ENCODE data around the gene GDI2. TPM values are rescaled to one million over a fixed set of nuclear protein-coding genes. Genes with fewer than 3 reads are reported as not detected.
"Not testable (repeated sequence)": the region's sequence is repeated elsewhere in the genome, so short reads cannot be mapped to it uniquely, and the experiment has no call there.

The GDI2 gene
- polyA plus RNA-seq (ENCODE audit: insufficient read length) = 212 TPM

GRCh38 chr10:5813341-5814109, at the start of gene GDI2:
TSS of gene GDI2 (minus strand) at chr10:5813434. CDS start at chr10:5813258, 176 bp downstream.
- DNase-seq = peak; percentile 97

- DNase-seq = no peak
Measured at GRCh38 chr10:5862360-5862961, 49.2 kb upstream of the GDI2 start.

- DNase-seq = no peak
Measured at GRCh38 chr10:5860066-5860465, 46.8 kb upstream of the GDI2 start.

- DNase-seq = no peak
Measured at GRCh38 chr10:5858811-5859210, 45.6 kb upstream of the GDI2 start.

- DNase-seq = no peak
Measured at GRCh38 chr10:5856701-5857004, 43.4 kb upstream of the GDI2 start.

GRCh38 chr10:5855979-5856700, 42.9 kb upstream of the GDI2 start:
- DNase-seq = no peak

GRCh38 chr10:5854131-5854475, 40.9 kb upstream of the GDI2 start:
- peak; percentile 50 for DNase-seq

GRCh38 chr10:5846667-5847066, 33.4 kb upstream of the GDI2 start:
- DNase-seq = not testable (repeated sequence)

GRCh38 chr10:5844345-5845055, 31.3 kb upstream of the GDI2 start:
- DNase-seq = no peak

GRCh38 chr10:5843686-5844344, 30.6 kb upstream of the GDI2 start:
- DNase-seq = no peak

GRCh38 chr10:5841965-5842364, 28.7 kb upstream of the GDI2 start:
- no peak for DNase-seq

- DNase-seq = no peak
Measured at GRCh38 chr10:5840314-5841307, 27.4 kb upstream of the GDI2 start.

- not testable (repeated sequence) for DNase-seq
Measured at GRCh38 chr10:5836181-5836580, 22.9 kb upstream of the GDI2 start.

- DNase-seq = no peak
Measured at GRCh38 chr10:5835446-5836095, 22.3 kb upstream of the GDI2 start.

GRCh38 chr10:5833814-5834213, 20.6 kb upstream of the GDI2 start:
- no peak for DNase-seq

GRCh38 chr10:5832946-5833345, 19.7 kb upstream of the GDI2 start:
- DNase-seq = no peak

- DNase-seq = no peak
Measured at GRCh38 chr10:5831446-5831782, 18.2 kb upstream of the GDI2 start.

- DNase-seq = no peak
Measured at GRCh38 chr10:5830629-5831445, 17.6 kb upstream of the GDI2 start.

GRCh38 chr10:5829267-5829666, 16.0 kb upstream of the GDI2 start:
- DNase-seq = no peak

GRCh38 chr10:5828725-5829124, 15.5 kb upstream of the GDI2 start:
- no peak for DNase-seq
